ENCODE results near the gene ILF3. TPM values are rescaled to one million over a fixed set of nuclear protein-coding genes. Genes with fewer than 3 reads are reported as not detected.

The ILF3 gene
- total and polyA plus RNA-seq, 10 of the 15 experiments (the other 5 are each of a cell fraction or from before 2014, with no cell fraction given), result 28.1 to 383 (median 176) TPM

DNA sequence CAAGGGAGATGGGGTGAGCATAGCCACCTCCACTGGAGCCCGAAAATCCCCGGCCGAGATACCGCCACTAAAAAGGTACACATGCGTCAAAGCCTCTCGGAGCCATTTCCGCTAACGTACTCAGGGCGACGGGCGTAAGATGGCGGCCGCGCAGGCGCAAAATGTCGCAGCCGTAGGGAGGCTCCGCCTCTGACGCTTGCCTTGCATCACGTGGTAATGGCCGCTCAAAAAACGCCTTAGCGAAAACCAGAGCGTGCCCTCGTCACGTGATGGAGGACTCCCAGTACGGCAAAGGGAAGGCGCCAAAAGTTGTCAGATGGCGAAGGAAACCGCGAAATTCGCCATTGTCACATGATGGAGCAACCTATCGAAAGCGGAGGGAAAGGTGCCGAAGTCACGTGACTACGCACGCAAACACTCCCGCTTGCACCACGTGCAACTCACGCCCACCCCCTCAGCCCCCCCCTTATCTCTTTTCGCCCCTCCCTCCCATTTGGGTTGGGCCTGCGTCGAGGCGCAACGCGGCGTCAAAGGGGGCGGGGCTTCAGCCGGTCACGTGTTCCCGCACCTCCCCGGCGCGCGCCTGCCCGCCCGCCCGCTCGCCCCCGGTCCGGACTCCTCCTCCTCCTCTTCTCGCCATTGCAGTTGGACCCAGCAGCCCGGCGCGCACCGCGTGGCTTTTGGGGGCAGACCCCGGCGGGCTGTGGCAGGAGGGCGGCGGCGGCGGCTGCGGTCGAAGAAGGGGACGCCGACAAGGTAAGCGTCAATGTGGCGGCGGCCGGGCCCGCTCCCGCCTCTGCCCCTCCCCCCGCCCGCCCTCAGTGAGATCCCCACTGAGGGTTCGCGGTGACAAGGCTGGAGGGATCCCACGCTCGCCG, at the start of gene ILF3 (continued):
- TF ChIP-seq ZBTB4 (CRISPR knock-in tag; IDR thresholded peaks at IDR 0.05) (peak; percentile 96), MTA2 (IDR thresholded peaks at IDR 0.05; ENCODE audit: low read depth) (no peak), CBX3 (IDR thresholded peaks at IDR 0.05; ENCODE audit: borderline replicate concordance, low read depth) (no peak), NFYA (IDR thresholded peaks at IDR 0.05; ENCODE audit: borderline replicate concordance, low read depth, low read length) (no peak), POU2F2 (IDR thresholded peaks at IDR 0.05; ENCODE audit: borderline replicate concordance, low read depth, low read length) (peak; percentile 80), DPF2 (IDR thresholded peaks at IDR 0.05) (peak; percentile 35; the same call in 1 of the 2 replicates), ZNF24 (IDR thresholded peaks at IDR 0.05) (no peak), JUNB (IDR thresholded peaks at IDR 0.05) (no peak), TBL1XR1 (IDR thresholded peaks at IDR 0.05; ENCODE audit: low read depth, low read length) (peak; percentile 58), TAF1 (IDR thresholded peaks at IDR 0.05; ENCODE audit: borderline replicate concordance, low read depth, low read length) (peak; percentile 92; the same call in 1 of the 2 replicates), HDAC6 (IDR thresholded peaks at IDR 0.05; ENCODE audit: unreplicated experiment) (no peak), CTCF (IDR thresholded peaks at IDR 0.05 in 2 of 3, conservative IDR thresholded peaks at IDR 0.05 in 1 of 3; ENCODE audit: control insufficient read depth in 2 of 3, extremely low read depth in 1 of 3, insufficient read depth in 1 of 3, low read depth in 3 of 3, low read length in 3 of 3) (no peak), CHD1 (IDR thresholded peaks at IDR 0.05; ENCODE audit: low read depth, low read length) (no peak), NR2F1 (conservative IDR thresholded peaks at IDR 0.05) (0 out of 2 replicates have a peak, but pooled peaks have one; percentile 1), SMC3 (IDR thresholded peaks at IDR 0.05; ENCODE audit: borderline replicate concordance, low read length) (no peak), ZNF622 (IDR thresholded peaks at IDR 0.05) (no peak), GABPA (IDR thresholded peaks at IDR 0.05; ENCODE audit: low read depth) (no peak), KDM1A (IDR thresholded peaks at IDR 0.05; ENCODE audit: borderline replicate concordance) (no peak), LARP7 (IDR thresholded peaks at IDR 0.05) (no peak; the same call in 1 of the 2 replicates), ATF7 (IDR thresholded peaks at IDR 0.05; ENCODE audit: low read depth) (peak; percentile 83), STAT3 (IDR thresholded peaks at IDR 0.05; ENCODE audit: low read depth, low read length) (peak; percentile 68; the same call in 1 of the 2 replicates), HCFC1 (IDR thresholded peaks at IDR 0.05; ENCODE audit: low read length) (peak; percentile 96), BACH1 (IDR thresholded peaks at IDR 0.05; ENCODE audit: borderline replicate concordance) (peak; percentile 8; the same call in 1 of the 2 replicates)
- TF ChIP-seq, protein P1, sequence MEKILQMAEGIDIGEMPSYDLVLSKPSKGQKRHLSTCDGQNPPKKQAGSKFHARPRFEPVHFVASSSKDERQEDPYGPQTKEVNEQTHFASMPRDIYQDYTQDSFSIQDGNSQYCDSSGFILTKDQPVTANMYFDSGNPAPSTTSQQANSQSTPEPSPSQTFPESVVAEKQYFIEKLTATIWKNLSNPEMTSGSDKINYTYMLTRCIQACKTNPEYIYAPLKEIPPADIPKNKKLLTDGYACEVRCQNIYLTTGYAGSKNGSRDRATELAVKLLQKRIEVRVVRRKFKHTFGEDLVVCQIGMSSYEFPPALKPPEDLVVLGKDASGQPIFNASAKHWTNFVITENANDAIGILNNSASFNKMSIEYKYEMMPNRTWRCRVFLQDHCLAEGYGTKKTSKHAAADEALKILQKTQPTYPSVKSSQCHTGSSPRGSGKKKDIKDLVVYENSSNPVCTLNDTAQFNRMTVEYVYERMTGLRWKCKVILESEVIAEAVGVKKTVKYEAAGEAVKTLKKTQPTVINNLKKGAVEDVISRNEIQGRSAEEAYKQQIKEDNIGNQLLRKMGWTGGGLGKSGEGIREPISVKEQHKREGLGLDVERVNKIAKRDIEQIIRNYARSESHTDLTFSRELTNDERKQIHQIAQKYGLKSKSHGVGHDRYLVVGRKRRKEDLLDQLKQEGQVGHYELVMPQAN (conservative IDR thresholded peaks at IDR 0.05), result no peak; the same call in 1 of the 2 replicates
